HG02759 (cell line): Measurements from ENCODE around the gene MICAL2.

Experiments
- ATAC-seq: cut with Tn5 transposase; IDR thresholded peaks from one replicate; pipeline ENCODE4 v1.9.1; 2021; ENCODE audit warnings: mild to moderate bottlenecking, moderate library complexity; ENCODE audit not compliant: unreplicated experiment

MICAL2 gene

DNA sequence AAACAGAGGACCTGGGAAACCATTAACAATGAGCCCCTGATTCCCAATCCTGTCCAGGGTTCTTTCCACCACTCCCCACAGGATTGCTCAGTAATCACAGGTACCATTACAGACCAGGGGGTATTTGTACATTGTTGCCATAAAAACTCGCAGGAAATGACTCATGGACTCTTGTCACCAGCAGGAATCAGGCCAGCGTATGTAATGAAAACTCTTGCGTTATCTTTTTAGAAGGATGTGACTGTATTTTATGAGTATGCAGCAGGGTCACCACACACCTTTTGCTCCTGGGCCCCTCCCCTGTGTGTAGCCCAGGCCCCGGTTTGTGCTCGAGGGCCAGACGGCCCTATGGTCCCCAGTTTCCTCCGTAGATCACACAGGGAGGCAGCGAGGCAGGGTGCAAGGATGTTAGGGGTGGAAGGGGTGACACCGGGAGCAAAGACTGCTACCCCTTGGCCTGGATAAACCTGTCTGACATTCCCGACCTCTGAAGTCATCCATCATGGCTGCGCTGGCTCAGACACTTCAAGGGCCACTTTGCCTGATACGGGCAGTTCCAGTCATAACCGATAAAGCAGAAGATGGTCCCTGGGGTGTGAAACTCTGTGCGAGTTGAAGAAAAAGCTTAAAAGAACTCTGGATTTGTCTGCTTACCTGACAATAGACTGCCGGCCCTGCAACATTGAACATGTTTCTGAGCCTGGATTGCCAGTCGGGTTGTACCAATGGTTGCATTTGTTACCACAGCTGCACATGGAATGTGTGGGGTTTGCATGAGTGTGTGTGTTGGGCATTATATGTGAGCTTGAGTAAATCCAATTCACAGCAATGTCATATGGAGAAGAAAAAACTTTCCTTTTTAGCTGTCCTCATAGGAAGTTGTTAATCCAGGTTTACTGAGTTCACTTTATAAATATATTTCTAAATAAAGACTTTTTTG lies 56.9 kb downstream of the MICAL2 start:
- no peak for ATAC-seq

DNA sequence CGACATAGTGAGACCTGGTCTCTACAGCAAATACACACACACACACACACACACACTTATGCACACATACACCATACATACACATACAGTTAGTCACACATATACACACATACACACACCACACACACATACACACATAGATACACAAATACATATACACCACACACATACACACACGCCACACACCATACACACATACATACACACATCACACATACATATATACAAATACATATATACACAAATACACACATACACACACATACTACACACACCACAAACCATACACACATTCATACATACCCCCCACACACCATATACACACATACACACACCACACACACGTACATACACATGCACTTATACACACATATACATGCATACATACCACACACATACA lies 57.7 kb downstream of the MICAL2 start:
- no peak for ATAC-seq

DNA sequence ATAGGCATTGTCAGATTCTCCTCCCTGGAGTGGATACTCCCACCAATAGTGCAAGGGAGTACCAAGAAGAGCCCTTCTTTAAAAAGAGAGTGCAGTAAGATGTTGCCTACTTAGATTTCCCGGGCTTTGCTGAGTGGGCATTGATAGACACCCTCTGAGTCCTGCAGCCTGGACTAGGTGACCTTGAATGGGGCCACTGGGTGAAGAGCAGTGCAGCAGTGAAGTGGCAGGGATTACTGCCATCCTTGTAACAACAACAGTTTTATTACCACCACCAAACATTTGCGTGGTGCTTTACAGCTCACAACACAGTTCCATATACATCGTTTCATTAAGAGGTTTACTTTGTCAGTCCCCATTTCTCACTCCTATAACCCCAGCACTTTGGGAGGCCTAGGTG lies 59.4 kb downstream of the MICAL2 start:
- ATAC-seq: no peak

DNA sequence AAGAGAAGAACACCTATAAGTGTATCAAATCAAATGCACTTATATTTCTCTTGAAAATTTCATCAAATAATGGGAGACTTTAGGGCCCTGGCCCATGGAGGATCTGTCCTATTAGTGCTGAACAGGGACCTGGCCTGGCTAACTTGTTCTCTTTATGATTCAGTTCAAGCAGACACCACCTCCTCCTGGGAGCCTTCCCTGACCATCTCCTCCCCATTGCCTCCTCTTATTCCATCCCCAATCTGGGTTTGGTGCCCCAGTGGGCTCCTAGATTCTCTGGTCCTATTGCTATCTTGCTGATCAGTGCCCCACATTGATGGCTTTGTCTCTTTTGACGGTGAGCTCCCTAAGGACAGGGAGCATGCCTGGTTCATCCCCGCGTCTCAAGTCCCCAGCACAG lies 60.1 kb downstream of the MICAL2 start:
- ATAC-seq: no peak

DNA sequence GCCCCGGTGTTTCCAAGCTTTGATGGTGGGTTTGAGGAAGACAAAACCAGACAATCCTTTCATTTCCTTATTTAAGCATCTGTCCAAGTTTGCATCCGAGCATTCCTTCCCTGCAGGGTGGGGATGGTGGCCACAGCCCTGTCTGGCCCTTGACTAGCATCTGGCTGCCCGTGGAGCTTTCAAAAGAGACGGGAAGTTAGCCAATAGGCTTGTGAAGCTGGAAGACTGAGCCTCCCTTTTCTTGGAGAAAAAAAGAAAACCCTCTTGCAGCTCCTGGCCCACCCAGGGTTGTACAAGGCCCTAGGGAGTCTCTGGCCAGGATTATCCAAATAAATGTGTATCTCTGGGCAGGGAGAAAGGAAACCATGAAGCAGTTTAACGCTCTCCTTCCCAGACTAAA lies 60.6 kb downstream of the MICAL2 start:
- no peak for ATAC-seq

DNA sequence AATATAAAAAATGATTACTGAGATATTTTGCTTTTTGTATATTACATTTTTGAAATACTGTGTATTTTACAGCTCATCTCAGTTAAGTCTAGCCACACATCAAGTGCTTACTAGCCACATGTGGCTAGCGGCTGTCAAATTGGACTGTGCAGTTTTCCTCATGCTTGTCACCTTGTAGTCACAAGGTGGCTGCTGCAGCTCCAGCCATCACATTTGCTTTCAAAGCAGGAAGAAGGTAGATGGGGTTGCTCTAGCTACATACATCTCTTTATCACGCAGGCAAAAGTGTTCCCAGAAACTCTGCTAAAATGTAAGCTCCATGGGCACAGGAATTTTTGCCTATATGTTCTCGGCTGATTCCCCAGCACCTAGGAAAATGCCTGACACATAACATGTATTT lies 61.5 kb downstream of the MICAL2 start:
- ATAC-seq: no peak

DNA sequence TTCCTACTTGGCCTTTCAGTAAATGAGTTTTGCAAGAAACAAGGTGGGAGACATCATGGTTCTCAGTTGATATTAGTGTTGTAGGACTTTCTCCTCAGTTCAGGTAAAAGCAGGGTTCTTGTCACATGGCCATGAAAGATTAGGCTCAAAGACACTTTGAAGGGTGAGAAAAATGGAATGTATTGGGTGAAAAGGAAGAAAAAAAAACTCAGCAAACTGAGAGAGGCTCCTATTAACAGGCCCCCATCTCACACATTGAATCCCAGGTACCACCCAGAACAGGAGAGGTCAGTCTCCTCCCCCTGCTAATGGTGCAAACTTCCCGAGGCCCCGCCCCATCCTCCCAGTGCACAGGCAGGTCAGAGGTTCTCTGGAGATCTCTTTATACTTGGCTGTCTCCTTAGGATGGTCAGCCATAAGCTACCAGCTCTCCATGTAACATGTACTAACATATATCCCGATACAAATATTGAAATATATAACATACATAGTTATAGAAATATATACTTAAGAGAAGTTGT lies 62.2 kb downstream of the MICAL2 start:
- no peak for ATAC-seq

DNA sequence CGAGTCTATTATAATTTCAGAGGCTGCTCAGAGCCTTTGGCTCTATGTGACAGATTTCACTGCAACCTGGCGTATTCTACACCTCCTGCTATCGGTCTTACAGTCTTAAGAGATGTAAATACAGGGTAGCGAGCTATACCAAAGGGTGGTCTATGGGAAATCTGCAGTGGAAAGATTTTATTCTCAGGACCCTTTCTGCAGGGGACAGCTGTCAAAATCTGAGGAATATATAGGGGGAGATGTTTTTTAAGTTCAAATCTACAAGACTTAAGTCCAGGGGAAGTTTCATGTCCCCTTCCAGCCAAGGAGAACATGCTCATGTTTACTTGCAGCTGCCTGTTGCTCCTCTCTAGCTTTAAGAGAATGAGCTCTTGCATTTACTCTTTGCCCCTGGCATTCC lies 62.7 kb downstream of the MICAL2 start:
- ATAC-seq: no peak

DNA sequence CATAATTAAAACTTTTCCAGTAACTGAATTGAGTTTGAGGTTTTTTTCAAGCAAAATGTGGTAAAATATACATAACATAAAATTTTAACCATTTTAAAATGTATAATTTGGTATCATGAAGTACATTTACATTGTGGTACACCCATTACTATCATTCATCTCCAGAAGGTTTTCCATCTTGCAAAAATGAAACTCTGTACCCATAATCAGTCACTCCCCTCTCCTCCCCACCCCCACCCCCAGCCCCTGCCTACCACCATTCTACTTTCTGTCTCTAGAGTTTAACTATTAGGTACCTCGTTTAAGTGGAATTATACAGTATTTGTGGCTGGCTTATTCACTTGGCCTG lies 63.7 kb downstream of the MICAL2 start:
- ATAC-seq: peak; percentile 43

DNA sequence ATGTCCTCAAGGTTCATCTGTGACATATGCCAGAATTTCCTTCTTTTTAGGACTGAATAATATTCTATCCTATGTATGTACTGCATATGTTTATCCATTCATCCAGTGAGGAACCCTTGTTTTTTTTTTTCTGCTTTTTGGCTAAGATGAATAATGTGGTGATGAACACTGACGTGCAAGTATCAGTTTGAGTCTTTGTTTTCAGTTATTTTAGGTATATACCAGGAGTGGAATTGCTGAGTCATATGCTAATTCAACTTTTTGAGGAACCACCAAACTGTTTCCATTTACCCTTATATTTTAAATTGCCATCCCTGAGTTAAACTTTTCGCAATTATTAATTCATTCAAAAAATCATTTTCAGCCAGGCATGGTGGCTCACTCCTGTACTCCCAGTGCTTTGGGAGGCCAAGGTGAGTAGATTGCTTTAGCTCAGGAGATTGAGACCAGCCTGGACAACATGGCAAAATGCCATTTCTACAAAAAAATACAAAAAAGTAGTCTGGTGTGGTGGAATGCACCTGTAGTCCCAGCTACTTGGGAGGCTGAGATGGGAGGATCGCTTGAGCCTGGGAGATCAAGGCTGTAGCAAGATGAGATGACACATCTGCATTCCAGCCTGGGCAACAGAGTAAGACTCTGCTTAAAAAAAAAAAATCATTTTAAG lies 64.2 kb downstream of the MICAL2 start:
- peak; percentile 78 for ATAC-seq

DNA sequence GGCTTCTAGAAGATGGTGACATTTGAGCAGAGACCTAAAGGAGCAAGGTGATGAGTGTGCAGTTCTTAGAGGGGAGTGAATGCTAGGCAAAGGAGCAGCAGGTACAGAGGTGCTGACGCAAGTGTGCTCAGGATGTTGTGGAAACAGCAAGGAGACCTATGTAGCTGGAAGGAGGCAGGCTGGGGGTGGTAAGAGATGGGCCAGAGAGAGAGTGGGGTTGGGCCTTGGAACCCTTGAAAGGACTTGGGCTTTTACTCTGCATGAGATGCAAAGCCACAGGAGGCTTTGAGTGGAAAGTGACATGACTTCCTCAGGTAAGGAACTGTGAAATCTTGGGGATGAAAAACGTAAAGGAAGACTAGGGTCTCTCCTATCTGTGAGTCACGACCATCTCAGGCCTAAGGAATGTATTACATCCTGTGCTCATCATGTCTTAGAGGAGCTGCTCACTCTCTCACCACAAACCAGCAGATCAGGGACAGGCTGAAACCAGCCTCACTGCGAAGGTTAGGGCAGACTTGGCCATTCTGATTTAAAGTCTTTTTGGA lies 65.4 kb downstream of the MICAL2 start:
- no peak for ATAC-seq

DNA sequence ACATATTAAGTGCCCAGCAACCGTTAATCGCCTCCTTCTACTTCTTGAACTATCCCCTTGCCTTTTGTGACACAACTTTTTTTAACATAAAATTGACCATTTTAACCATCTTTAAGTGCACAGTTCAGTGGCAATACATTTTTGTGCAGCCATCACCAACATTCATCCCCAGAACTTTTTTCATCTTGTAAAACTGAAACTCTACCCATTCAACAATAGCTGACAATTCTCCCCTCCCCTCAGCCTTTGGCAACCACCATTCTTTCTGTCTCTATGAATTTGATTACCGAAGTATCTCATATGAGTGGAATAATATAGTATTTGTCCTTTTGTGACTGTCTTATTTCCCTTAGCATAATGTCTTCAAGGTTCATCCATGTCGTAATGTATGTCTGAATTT lies 66.0 kb downstream of the MICAL2 start:
- ATAC-seq: no peak

DNA sequence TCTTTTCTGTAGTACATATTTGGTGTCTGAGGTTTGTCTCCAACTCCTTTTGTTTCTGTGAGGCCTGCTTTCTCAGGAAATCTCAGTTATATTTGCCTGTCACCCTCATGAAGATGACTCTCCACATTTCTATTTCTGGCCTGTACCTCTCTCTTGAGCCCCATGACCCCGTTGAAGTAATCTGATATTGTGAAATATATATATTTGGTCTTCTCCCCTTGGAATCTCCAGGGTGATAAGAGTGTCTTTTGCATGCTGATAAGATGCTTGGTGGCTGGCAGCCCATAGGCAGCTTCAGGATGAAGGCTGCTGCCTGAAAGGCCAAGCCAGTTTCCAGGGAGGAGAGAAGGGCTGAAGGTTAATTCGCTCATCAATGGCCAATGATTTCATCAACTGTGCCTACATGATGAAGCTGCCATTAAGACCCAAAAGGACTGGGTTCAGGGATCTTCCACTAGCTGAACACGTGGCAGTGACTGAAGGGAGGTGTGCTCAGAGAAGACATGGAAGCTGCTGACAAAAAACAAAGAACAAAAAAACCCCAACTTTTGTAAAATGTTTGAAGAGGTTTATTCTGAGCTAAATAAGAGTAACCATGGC lies 67.4 kb downstream of the MICAL2 start:
- no peak for ATAC-seq

DNA sequence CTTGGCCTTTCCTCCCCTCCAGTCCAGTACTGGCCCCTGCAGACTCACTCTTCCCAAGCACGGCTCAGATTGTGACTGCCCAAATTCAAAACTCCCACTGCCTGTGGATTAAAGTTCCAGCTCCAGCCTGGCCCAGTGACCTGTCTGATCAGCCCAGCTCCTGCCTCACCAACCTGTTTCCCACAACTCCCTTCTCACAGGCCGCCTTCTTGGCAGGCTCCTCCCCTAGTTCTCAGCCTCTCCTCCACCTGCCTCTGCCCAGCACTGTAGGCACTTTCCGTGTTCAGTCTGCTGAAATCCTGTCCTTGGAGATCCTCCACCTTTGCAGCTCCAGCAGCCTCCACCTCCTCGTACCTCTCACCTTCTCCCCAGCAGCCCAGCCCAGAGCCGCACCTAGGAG lies 68.6 kb downstream of the MICAL2 start:
- no peak for ATAC-seq

DNA sequence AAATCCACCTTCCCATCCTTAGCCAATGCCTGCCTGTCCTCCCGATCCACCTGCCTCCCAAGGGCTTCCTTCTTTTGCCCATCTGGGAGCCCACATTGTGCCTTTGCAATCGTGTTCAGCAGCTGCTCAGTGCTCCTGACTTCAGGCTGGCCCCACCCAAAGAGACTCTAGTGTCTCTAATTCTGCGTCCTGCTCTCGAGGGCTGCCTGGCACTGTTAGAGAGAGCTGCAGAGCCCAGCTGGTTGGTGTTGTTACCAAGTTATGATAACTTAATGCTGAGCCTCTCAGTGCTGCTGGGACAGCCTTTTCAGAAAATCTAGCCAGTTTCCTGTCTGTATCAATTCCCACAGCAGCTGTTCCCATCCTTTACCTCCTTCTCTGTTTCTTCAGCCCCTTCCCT lies 69.1 kb downstream of the MICAL2 start:
- ATAC-seq: no peak

DNA sequence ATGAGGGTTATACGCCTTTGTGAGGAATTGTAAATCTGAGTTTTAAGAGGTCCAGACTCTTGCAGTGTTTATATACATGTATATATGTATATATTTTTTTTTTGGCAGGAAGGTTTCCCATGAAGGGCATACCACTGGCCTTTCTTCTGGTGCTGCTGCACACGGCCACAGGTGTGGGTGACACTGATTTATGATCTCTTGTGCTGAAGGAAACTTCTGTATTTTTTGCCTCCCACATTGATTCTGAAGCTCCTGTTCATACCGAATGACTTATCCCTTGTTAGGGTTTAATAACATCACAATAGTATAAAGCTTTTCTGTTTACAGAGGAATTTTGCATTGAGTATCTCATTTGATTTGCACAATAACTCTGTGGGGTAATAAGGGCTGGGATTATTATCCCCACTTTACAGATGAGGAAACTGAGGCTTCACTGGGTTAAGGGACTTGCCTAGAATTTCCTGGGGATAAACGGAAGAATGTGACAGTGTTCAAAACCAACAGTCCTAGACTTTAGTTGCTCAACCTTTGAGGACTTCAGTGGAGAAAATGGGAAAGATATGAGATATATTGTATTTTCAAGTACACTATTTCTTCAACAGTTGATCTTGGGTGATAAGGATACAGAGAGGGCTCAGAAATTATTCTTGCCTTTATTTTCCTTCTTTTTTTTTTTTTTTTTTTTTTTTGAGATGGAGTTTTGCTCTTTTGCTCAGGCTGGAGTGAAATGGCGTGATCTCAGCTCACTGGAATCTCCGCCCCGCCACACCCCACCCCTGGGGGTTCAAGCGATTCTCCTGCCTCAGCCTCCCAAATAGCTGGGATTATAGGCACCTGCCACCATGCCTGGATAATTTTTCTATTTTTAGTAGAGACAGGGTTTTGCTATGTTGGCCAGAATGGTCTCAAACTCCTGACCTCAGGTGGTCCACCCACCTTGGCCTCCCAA lies 70.1 kb downstream of the MICAL2 start:
- no peak for ATAC-seq

DNA sequence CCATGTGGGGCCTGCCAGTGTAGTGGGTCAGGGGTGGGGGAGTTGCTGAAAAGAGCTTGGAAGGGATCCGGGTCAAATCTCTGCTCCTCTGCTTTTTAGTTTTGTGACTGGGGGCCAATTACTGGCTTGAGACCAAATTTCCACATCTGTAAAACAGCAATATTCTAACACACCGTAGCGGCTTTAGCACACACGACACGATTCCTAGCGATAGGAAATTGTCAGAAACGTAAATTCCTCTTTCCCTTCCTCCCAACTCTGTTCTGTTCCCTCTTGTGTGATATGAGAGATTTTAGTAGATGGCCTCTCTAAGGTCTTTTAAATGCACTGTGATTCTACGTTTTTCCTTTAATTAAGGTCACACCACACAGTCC lies 71.9 kb downstream of the MICAL2 start:
- ATAC-seq: no peak

DNA sequence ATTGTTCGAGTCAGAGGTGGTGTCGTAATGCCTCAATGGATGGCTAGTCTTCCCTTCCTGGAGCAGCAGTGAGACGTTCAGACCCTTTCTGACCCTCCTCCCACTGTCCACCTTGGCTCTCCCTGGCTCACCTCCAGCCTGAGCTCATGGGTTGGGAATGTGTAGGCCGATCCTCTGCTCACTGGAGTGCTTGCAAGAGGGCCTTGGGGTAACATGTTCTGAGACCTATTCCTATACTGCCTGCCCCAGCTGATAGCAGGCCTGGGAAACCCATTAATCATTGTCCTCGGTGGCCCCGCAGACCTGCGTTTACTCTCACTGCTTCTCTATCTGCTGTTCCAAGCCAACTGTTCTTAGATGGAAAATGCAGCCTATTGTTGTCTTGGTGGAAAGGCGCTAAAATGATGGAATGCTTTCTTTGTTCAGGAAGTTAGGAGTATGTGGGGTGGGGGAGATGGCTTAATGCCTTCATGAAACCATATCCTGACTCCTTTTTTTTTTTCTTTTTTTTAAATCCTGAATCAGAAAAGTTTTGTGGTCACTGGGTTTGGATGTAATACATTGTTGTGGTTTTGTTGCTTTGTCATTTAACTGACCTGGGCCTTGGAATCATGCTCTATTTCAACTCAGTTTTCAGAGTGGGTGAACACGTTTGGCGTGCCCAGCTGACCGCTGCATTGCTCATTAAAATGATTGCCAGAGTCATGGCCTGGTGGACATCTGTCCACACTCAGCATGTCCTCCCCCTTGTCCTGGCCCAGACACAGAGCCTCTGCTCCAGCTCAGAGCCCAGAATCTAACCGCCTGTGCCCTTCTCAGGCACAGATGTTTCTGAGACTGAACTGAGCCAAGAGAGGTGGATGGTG lies 72.5 kb downstream of the MICAL2 start:
- ATAC-seq: no peak

DNA sequence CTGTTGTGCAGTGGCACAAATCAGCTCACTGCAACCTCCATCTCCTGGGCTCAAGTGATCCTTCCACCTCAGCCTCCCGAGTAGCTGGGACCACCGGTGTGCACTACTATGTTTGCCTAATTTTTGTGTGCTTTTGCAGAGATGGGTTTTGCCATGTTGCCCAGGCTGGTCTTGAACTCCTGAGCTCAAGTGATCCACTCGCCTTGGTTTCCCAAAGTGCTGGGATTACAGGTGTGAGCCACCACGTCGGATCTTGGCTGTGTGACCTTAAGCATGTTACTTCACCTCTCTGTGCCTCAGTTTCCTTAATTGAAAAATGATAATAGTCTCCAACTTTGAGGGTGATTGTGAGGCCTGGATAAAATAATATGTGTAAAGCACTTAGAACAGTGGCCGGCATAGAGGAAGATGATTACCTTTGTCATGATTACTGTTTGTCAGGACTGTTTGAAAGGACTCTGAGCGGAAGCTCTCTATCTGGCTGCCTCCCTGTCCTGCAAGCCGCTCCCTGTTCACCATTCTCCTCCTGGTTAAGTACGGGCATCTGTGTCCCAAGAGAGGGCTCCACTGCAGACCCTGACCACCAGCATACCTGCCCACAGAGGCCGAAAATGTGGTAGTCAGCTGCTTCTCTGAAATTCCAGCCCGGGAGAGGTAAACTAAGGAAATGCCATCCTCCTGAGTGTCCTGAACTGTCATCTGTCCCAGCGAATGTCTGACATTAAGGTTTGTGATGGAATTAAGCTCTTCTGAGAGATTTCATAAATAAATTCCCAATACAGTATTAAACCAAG lies 73.6 kb downstream of the MICAL2 start:
- no peak for ATAC-seq
